H9 (cell line): ENCODE results near the gene SLC22A2. TPM values are rescaled to one million over a fixed set of nuclear protein-coding genes. Genes with fewer than 3 reads are reported as not detected.

Source experiments
- DNase-seq: peaks from one replicate; pipeline ENCODE4 v3.0.0-alpha.2; 2017
- H2AFZ ChIP-seq: one replicate; pipeline ENCODE4 v1.6.1; 2013; ENCODE audit warnings: mild to moderate bottlenecking, low read length, control low read depth, moderate library complexity
- H2AK5ac ChIP-seq: 2 replicates; pipeline ENCODE4 v1.6.1; 2013; ENCODE audit warnings: low read length, control low read depth, mixed read lengths; ENCODE audit not compliant: insufficient read length
- H2BK120ac ChIP-seq: one replicate; pipeline ENCODE4 v1.6.1; 2013; ENCODE audit warnings: low read depth, mild to moderate bottlenecking, low read length, control low read depth, inconsistent platforms; ENCODE audit not compliant: poor library complexity, severe bottlenecking
- H2BK12ac ChIP-seq: 2 replicates; pipeline ENCODE4 v1.6.1; 2013; ENCODE audit warnings: low read length, control low read depth, mixed read lengths, low read depth; ENCODE audit not compliant: insufficient read length
- H2BK15ac ChIP-seq: 2 replicates; pipeline ENCODE4 v1.6.1; 2013; ENCODE audit warnings: low read depth, low read length, control low read depth
- H2BK20ac ChIP-seq: one replicate; pipeline ENCODE4 v1.6.1; 2013; ENCODE audit warnings: low read depth, mild to moderate bottlenecking, low read length, control low read depth, inconsistent platforms; ENCODE audit not compliant: poor library complexity, severe bottlenecking
- H2BK5ac ChIP-seq: 2 replicates; pipeline ENCODE4 v1.6.1; 2013; ENCODE audit warnings: low read length, control low read depth, mixed read lengths; ENCODE audit not compliant: insufficient read length
- H3K14ac ChIP-seq: 2 replicates; pipeline ENCODE4 v1.6.1; 2013; ENCODE audit warnings: low read length, control low read depth; ENCODE audit not compliant: insufficient read depth
- H3K18ac ChIP-seq: 2 replicates; pipeline ENCODE4 v1.6.1; 2013; ENCODE audit warnings: low read depth, mild to moderate bottlenecking, mixed read lengths, low read length, control low read depth; ENCODE audit not compliant: insufficient read length
- H3K23ac ChIP-seq: 2 replicates; pipeline ENCODE4 v1.6.1; 2013; ENCODE audit warnings: low read length, control low read depth, mixed read lengths, low read depth; ENCODE audit not compliant: insufficient read length
- H3K23me2 ChIP-seq: 2 replicates; pipeline ENCODE4 v1.6.1; 2013; ENCODE audit warnings: low read depth, mild to moderate bottlenecking, mixed read lengths, low read length, control low read depth; ENCODE audit not compliant: insufficient read length, poor library complexity, severe bottlenecking
- H3K27ac ChIP-seq: 2 replicates; pipeline ENCODE4 v1.5.1; 2013; ENCODE audit warnings: low read length, control low read depth, mixed read lengths, low read depth; ENCODE audit not compliant: insufficient read length
- H3K27me3 ChIP-seq: 2 replicates; pipeline ENCODE4 v1.6.1; 2013; ENCODE audit warnings: low read length, control low read depth, inconsistent platforms; ENCODE audit not compliant: insufficient read depth
- H3K4ac ChIP-seq: 2 replicates; pipeline ENCODE4 v1.6.1; 2013; ENCODE audit warnings: low read depth, mild to moderate bottlenecking, control low read depth, inconsistent platforms, low read length, moderate library complexity
- H3K4me1 ChIP-seq: 2 replicates; pipeline ENCODE4 v1.6.1; 2013; ENCODE audit warnings: low read length, control low read depth, inconsistent platforms; ENCODE audit not compliant: insufficient read depth
- H3K4me2 ChIP-seq: 2 replicates; pipeline ENCODE4 v1.6.1; 2013; ENCODE audit warnings: low read length, control low read depth, mixed read lengths; ENCODE audit not compliant: insufficient read length, insufficient read depth
- H3K56ac ChIP-seq: 2 replicates; pipeline ENCODE4 v1.6.1; 2013; ENCODE audit warnings: low read depth, mild to moderate bottlenecking, mixed read lengths, low read length, control low read depth; ENCODE audit not compliant: insufficient read length
- H3K79me1 ChIP-seq: 2 replicates; pipeline ENCODE4 v1.6.1; 2013; ENCODE audit warnings: low read depth, mild to moderate bottlenecking, moderate library complexity, low read length, control low read depth, inconsistent platforms; ENCODE audit not compliant: insufficient read depth, poor library complexity, severe bottlenecking
- H3K79me2 ChIP-seq: 2 replicates; pipeline ENCODE4 v1.6.1; 2013; ENCODE audit warnings: low read length, control low read depth, inconsistent platforms; ENCODE audit not compliant: insufficient read depth
- H3K9ac ChIP-seq: 2 replicates; pipeline ENCODE4 v1.6.1; 2013; ENCODE audit warnings: low read length, control low read depth, mixed read lengths; ENCODE audit not compliant: insufficient read length; ENCODE audit errors: extremely low read depth
- H3K9me3 ChIP-seq: one replicate; pipeline ENCODE4 v1.6.1; 2013; ENCODE audit warnings: low read depth, low read length, inconsistent platforms; ENCODE audit not compliant: control insufficient read depth
- H3T11ph ChIP-seq: one replicate; pipeline ENCODE4 v1.6.1; 2013; ENCODE audit warnings: mild to moderate bottlenecking, low read length, control low read depth, inconsistent platforms
- H4K20me1 ChIP-seq: one replicate; pipeline ENCODE4 v1.6.1; 2013; ENCODE audit not compliant: control insufficient read depth, insufficient read length, insufficient read depth
- H4K5ac ChIP-seq: 2 replicates; pipeline ENCODE4 v1.6.1; 2013; ENCODE audit warnings: low read depth, mild to moderate bottlenecking, mixed read lengths, low read length, control low read depth; ENCODE audit not compliant: insufficient read length
- H4K8ac ChIP-seq: replicated peaks from 2 replicates; pipeline ENCODE4 v1.6.1; 2013; ENCODE audit warnings: low read length, control low read depth, mixed read lengths, low read depth; ENCODE audit not compliant: insufficient read length
- H4K91ac ChIP-seq: 2 replicates; pipeline ENCODE4 v1.6.1; 2013; ENCODE audit warnings: low read depth, mild to moderate bottlenecking, moderate library complexity, mixed read lengths, low read length, control low read depth; ENCODE audit not compliant: insufficient read length
- H3K27ac Mint-ChIP-seq, 3 experiments: 2 replicates in 2 of 3; 3 replicates in 1 of 3; pipeline ENCODE4 v1.8.0; 2020 to 2021; ENCODE audit warnings: mixed read lengths in 3 of 3, mild to moderate bottlenecking in 1 of 3, moderate library complexity in 1 of 3
- H3K27me3 Mint-ChIP-seq: 2 replicates; pipeline ENCODE4 v1.8.0; 2021; ENCODE audit warnings: low read depth, mild to moderate bottlenecking, moderate library complexity, mixed read lengths
- H3K36me3 Mint-ChIP-seq, 3 experiments: 2 replicates in 2 of 3; 3 replicates in 1 of 3; pipeline ENCODE4 v1.8.0; 2020 to 2021; ENCODE audit warnings: low read depth in 3 of 3, mixed read lengths in 3 of 3; ENCODE audit not compliant: insufficient read depth in 1 of 3
- H3K4me1 Mint-ChIP-seq, 2 experiments: 2 replicates each; pipeline ENCODE4 v1.8.0; 2020; ENCODE audit warnings: mixed read lengths in 2 of 2
- H3K4me3 Mint-ChIP-seq, 2 experiments: 2 replicates in 1 of 2; 3 replicates in 1 of 2; pipeline ENCODE4 v1.8.0; 2020 to 2021; ENCODE audit warnings: mild to moderate bottlenecking in 2 of 2, mixed read lengths in 2 of 2, moderate library complexity in 1 of 2
- H3K9me3 Mint-ChIP-seq, 2 experiments: 2 replicates in 1 of 2; 3 replicates in 1 of 2; pipeline ENCODE4 v1.8.0; 2020; ENCODE audit warnings: mild to moderate bottlenecking in 2 of 2, mixed read lengths in 2 of 2, moderate library complexity in 1 of 2
- WGBS: extraction: QIAGEN DNeasy Blood & Tissue Kit; methylation state at CpG from one replicate; pipeline ENCODE4 v1.1.7; 2013; ENCODE audit warnings: missing lambda C conversion rate, low lambda C conversion rate, mixed read lengths; ENCODE audit not compliant: insufficient read length; ENCODE audit errors: extremely low coverage; 5-methylcytosine and 5-hydroxymethylcytosine counted together
- total RNA-seq: library from RNA; stranded (reverse); gene quantifications from 2 replicates; pipeline ENCODE4 v1.2.1, GENCODE V29; 2021
- TF ChIP-seq, protein P1 (sequence below): fragments of 200-600 bp; sonication (generic); conservative IDR thresholded peaks from 3 replicates; pipeline ENCODE4 v1.8.0; 2021; ENCODE audit warnings: antibody characterized with exemption, mild to moderate bottlenecking

SLC22A2 gene
- total RNA-seq, 1 experiment from 2014 or later: 1.0 TPM

DNA sequence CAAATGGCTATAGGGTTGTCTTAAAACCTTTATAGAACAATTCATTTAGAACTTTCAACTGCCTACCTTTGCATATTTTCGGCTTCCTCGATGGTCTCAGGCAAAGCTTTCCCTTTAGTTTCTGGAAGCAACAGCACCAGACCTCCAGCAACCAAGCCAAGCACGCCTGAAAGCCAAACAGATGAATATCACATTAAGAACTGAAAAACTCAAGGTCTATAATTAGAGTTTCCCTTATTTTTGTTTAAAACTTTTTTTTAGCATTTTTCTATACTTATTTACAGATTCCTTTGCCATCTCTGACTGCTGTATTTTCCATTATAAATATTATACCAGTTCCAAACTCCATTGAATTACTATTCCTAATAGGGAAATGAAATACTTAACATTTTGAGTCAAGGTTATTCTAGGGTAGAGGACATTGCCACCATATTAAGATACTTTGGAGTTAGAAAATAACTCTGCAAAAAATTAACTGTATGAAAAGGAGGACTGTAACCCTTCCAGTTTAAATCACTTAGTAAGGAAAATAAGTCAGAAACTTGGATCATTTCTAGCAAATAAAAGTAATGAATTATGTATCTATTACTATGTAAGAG lies 33.9 kb downstream of the SLC22A2 start:
- Histone ChIP-seq H3K9ac (no peak overlapping the region), H3K9me3 (no peaks in the 10 kb centered on the region), H3K4me1 (peaks cover 7% of the 10 kb centered on the region; the same call in 1 of the 2 replicates), H3K23ac (no peak overlapping the region), H3K4ac (no peak overlapping the region), H4K91ac (no peak overlapping the region), H2BK20ac (no peak overlapping the region), H2BK120ac (no peak overlapping the region), H4K20me1 (no peaks in the 10 kb centered on the region), H3K79me2 (no peaks in the 10 kb centered on the region), H2AK5ac (no peak overlapping the region), H3K18ac (no peak overlapping the region), H4K8ac (no peak overlapping the region), H3K27me3 (no peaks in the 10 kb centered on the region), H4K5ac (no peak overlapping the region), H3K4me2 (no peak overlapping the region), H2BK15ac (no peak overlapping the region), H2BK12ac (no peak overlapping the region), H2BK5ac (no peak overlapping the region), H3K14ac (no peak overlapping the region), H3K23me2 (no peaks in the 10 kb centered on the region), H3K56ac (no peak overlapping the region), H3K79me1 (no peaks in the 10 kb centered on the region), H2AFZ (no peak overlapping the region), H3T11ph (no peak overlapping the region), H3K27ac (no peak overlapping the region)
- TF ChIP-seq, protein P1, sequence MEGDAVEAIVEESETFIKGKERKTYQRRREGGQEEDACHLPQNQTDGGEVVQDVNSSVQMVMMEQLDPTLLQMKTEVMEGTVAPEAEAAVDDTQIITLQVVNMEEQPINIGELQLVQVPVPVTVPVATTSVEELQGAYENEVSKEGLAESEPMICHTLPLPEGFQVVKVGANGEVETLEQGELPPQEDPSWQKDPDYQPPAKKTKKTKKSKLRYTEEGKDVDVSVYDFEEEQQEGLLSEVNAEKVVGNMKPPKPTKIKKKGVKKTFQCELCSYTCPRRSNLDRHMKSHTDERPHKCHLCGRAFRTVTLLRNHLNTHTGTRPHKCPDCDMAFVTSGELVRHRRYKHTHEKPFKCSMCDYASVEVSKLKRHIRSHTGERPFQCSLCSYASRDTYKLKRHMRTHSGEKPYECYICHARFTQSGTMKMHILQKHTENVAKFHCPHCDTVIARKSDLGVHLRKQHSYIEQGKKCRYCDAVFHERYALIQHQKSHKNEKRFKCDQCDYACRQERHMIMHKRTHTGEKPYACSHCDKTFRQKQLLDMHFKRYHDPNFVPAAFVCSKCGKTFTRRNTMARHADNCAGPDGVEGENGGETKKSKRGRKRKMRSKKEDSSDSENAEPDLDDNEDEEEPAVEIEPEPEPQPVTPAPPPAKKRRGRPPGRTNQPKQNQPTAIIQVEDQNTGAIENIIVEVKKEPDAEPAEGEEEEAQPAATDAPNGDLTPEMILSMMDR: no peak
- Mint-ChIP-seq H3K9me3 (peaks cover 8 to 10% of the 10 kb centered on the region in 2 experiments; a peak in 4 of 5 replicates), H3K27ac (no peak overlapping the region), H3K27me3 (no peaks in the 10 kb centered on the region), H3K4me3 (no peak overlapping the region), H3K36me3 (peaks cover 0 to 13% (median 10%) of the 10 kb centered on the region in 3 experiments; a peak in 5 of 7 replicates), H3K4me1 (peaks cover 61 to 73% of the 10 kb centered on the region in 2 experiments)
- WGBS: no CpG with 5 or more reads among the region's 3 CpGs
- no peak for DNase-seq
